ENCODE data around the gene HAX1.

Gene HAX1

GRCh38 chr1:154237880-154238506, 34.4 kb upstream of the HAX1 start:
- no peak for ATAC-seq
- TF ChIP-seq ISL1 (CRISPR knock-in tag; IDR thresholded peaks at IDR 0.05) (no peak), PPARA (CRISPR knock-in tag; IDR thresholded peaks at IDR 0.05; ENCODE audit: borderline replicate concordance) (no peak), ZFP3 (CRISPR knock-in tag; IDR thresholded peaks at IDR 0.05) (no peak), ZNF565 (CRISPR knock-in tag; conservative IDR thresholded peaks at IDR 0.05; ENCODE audit: low read depth) (no peak), ZC3H10 (CRISPR knock-in tag; IDR thresholded peaks at IDR 0.05) (no peak), ESRRG (CRISPR knock-in tag; IDR thresholded peaks at IDR 0.05) (no peak), ARNTL (CRISPR knock-in tag; IDR thresholded peaks at IDR 0.05; ENCODE audit: borderline replicate concordance, low read depth) (no peak), BACH2 (CRISPR knock-in tag; IDR thresholded peaks at IDR 0.05; ENCODE audit: borderline replicate concordance) (no peak), GLIS3 (CRISPR knock-in tag; IDR thresholded peaks at IDR 0.05) (no peak)
- TF ChIP-seq, protein P1, sequence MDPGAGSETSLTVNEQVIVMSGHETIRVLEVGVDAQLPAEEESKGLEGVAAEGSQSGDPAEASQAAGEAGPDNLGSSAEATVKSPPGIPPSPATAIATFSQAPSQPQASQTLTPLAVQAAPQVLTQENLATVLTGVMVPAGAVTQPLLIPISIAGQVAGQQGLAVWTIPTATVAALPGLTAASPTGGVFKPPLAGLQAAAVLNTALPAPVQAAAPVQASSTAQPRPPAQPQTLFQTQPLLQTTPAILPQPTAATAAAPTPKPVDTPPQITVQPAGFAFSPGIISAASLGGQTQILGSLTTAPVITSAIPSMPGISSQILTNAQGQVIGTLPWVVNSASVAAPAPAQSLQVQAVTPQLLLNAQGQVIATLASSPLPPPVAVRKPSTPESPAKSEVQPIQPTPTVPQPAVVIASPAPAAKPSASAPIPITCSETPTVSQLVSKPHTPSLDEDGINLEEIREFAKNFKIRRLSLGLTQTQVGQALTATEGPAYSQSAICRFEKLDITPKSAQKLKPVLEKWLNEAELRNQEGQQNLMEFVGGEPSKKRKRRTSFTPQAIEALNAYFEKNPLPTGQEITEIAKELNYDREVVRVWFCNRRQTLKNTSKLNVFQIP (CRISPR knock-in tag; IDR thresholded peaks at IDR 0.05; ENCODE audit: borderline replicate concordance, low read depth) = no peak
- TF ChIP-seq, protein P2, sequence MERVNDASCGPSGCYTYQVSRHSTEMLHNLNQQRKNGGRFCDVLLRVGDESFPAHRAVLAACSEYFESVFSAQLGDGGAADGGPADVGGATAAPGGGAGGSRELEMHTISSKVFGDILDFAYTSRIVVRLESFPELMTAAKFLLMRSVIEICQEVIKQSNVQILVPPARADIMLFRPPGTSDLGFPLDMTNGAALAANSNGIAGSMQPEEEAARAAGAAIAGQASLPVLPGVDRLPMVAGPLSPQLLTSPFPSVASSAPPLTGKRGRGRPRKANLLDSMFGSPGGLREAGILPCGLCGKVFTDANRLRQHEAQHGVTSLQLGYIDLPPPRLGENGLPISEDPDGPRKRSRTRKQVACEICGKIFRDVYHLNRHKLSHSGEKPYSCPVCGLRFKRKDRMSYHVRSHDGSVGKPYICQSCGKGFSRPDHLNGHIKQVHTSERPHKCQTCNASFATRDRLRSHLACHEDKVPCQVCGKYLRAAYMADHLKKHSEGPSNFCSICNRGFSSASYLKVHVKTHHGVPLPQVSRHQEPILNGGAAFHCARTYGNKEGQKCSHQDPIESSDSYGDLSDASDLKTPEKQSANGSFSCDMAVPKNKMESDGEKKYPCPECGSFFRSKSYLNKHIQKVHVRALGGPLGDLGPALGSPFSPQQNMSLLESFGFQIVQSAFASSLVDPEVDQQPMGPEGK (CRISPR knock-in tag; IDR thresholded peaks at IDR 0.05; ENCODE audit: borderline replicate concordance) = no peak
- TF ChIP-seq, protein P3, sequence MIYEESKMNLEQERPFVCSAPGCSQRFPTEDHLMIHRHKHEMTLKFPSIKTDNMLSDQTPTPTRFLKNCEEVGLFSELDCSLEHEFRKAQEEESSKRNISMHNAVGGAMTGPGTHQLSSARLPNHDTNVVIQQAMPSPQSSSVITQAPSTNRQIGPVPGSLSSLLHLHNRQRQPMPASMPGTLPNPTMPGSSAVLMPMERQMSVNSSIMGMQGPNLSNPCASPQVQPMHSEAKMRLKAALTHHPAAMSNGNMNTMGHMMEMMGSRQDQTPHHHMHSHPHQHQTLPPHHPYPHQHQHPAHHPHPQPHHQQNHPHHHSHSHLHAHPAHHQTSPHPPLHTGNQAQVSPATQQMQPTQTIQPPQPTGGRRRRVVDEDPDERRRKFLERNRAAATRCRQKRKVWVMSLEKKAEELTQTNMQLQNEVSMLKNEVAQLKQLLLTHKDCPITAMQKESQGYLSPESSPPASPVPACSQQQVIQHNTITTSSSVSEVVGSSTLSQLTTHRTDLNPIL (CRISPR knock-in tag; IDR thresholded peaks at IDR 0.05; ENCODE audit: low read depth) = no peak

- TF ChIP-seq, protein P3 (CRISPR knock-in tag; IDR thresholded peaks at IDR 0.05; ENCODE audit: low read depth) = no peak
- TF ChIP-seq TCF4 (CRISPR knock-in tag; IDR thresholded peaks at IDR 0.05; ENCODE audit: borderline replicate concordance) = no peak
- TF ChIP-seq PPARA (CRISPR knock-in tag; IDR thresholded peaks at IDR 0.05; ENCODE audit: borderline replicate concordance) = no peak
- no peak for TF ChIP-seq ZFP30 (CRISPR knock-in tag; IDR thresholded peaks at IDR 0.05)
- TF ChIP-seq ARNTL (CRISPR knock-in tag; IDR thresholded peaks at IDR 0.05; ENCODE audit: borderline replicate concordance, low read depth) = no peak
- no peak for TF ChIP-seq OSR1 (CRISPR knock-in tag; IDR thresholded peaks at IDR 0.05)
- no peak for TF ChIP-seq ISL1 (CRISPR knock-in tag; IDR thresholded peaks at IDR 0.05)
- TF ChIP-seq, protein P2 (CRISPR knock-in tag; IDR thresholded peaks at IDR 0.05; ENCODE audit: borderline replicate concordance) = no peak
- no peak for TF ChIP-seq ZNF565 (CRISPR knock-in tag; conservative IDR thresholded peaks at IDR 0.05; ENCODE audit: low read depth)
- TF ChIP-seq, protein P4, sequence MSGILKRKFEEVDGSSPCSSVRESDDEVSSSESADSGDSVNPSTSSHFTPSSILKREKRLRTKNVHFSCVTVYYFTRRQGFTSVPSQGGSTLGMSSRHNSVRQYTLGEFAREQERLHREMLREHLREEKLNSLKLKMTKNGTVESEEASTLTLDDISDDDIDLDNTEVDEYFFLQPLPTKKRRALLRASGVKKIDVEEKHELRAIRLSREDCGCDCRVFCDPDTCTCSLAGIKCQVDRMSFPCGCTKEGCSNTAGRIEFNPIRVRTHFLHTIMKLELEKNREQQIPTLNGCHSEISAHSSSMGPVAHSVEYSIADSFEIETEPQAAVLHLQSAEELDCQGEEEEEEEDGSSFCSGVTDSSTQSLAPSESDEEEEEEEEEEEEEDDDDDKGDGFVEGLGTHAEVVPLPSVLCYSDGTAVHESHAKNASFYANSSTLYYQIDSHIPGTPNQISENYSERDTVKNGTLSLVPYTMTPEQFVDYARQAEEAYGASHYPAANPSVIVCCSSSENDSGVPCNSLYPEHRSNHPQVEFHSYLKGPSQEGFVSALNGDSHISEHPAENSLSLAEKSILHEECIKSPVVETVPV (CRISPR knock-in tag; IDR thresholded peaks at IDR 0.05) = no peak
- TF ChIP-seq ESRRG (CRISPR knock-in tag; IDR thresholded peaks at IDR 0.05) = no peak
- ATAC-seq = no peak
Observed at GRCh38 chr1:154239491-154239890, 32.9 kb upstream of the HAX1 start.

GRCh38 chr1:154240294-154240833, 32.1 kb upstream of the HAX1 start:
- TF ChIP-seq, protein P1 (CRISPR knock-in tag; IDR thresholded peaks at IDR 0.05; ENCODE audit: borderline replicate concordance, low read depth) = no peak
- no peak for TF ChIP-seq ZNF565 (CRISPR knock-in tag; conservative IDR thresholded peaks at IDR 0.05; ENCODE audit: low read depth)
- no peak for ATAC-seq

All from SK-N-SH treated with all-trans-retinoic acid at 6 μM for 48 hours (cell line).